ENCODE data around the gene PEX11G. TPM values are rescaled to one million over a fixed set of nuclear protein-coding genes. Genes with fewer than 3 reads are reported as not detected.

The PEX11G gene
- total RNA-seq, 1 experiment from 2014 or later = 3.5 TPM

- DNase-seq (ENCODE audit: low read depth) = no peak
These were observed 12.1 kb upstream of the PEX11G start for GRCh38 chr19:7500811-7501450.

- DNase-seq (ENCODE audit: low read depth) = no peak
These were observed 8.5 kb upstream of the PEX11G start for GRCh38 chr19:7497292-7497691.

GRCh38 chr19:7494416-7495098 is 5.7 kb upstream of the PEX11G start:
- DNase-seq (ENCODE audit: low read depth) = no peak

GRCh38 chr19:7492558-7492957 is 3.7 kb upstream of the PEX11G start:
- DNase-seq (ENCODE audit: low read depth) = no peak

- peak; percentile 56 for DNase-seq (ENCODE audit: low read depth)
These were observed 3.3 kb upstream of the PEX11G start for GRCh38 chr19:7492142-7492541.

- DNase-seq (ENCODE audit: low read depth) = no peak
These were observed 792 bp upstream of the PEX11G start for GRCh38 chr19:7489609-7490044.

GRCh38 chr19:7486923-7487322 is 1.9 kb downstream of the PEX11G start:
- no peak for DNase-seq (ENCODE audit: low read depth)

- DNase-seq (ENCODE audit: low read depth) = no peak
These were observed 5.1 kb downstream of the PEX11G start for GRCh38 chr19:7483720-7484201.

GRCh38 chr19:7482584-7483439 is 6.0 kb downstream of the PEX11G start:
- DNase-seq (ENCODE audit: low read depth) = no peak

- DNase-seq (ENCODE audit: low read depth) = no peak
These were observed 7.9 kb downstream of the PEX11G start for GRCh38 chr19:7480970-7481255.

GRCh38 chr19:7480222-7480969 is 8.4 kb downstream of the PEX11G start:
- no peak for DNase-seq (ENCODE audit: low read depth)

- DNase-seq (ENCODE audit: low read depth) = no peak
These were observed 10.0 kb downstream of the PEX11G start for GRCh38 chr19:7478843-7479227.

- no peak for DNase-seq (ENCODE audit: low read depth)
These were observed 10.5 kb downstream of the PEX11G start for GRCh38 chr19:7478173-7478842.

- no peak for DNase-seq (ENCODE audit: low read depth)
These were observed 11.1 kb downstream of the PEX11G start for GRCh38 chr19:7477758-7478157.

GRCh38 chr19:7476777-7477494 is 11.9 kb downstream of the PEX11G start:
- DNase-seq (ENCODE audit: low read depth) = no peak

GRCh38 chr19:7476241-7476640 is 12.6 kb downstream of the PEX11G start:
- no peak for DNase-seq (ENCODE audit: low read depth)

- no peak for DNase-seq (ENCODE audit: low read depth)
These were observed 13.2 kb downstream of the PEX11G start for GRCh38 chr19:7475665-7476064.

- no peak for DNase-seq (ENCODE audit: low read depth)
These were observed 16.9 kb downstream of the PEX11G start for GRCh38 chr19:7471696-7472615.

- no peak for DNase-seq (ENCODE audit: low read depth)
These were observed 18.1 kb downstream of the PEX11G start for GRCh38 chr19:7470540-7471305.

All from LHCN-M2 (cell line).